IMR-90 (cell line): Measurements from ENCODE around the gene CPN1. TPM values are rescaled to one million over a fixed set of nuclear protein-coding genes. Genes with fewer than 3 reads are reported as not detected.

ENCODE experiments used
- ATAC-seq: fragments of 200-7000 bp; cut with Tn5 transposase; 2 replicates; pipeline ENCODE4 v1.9.1; 2020; ENCODE audit warnings: low read depth, mild to moderate bottlenecking, moderate library complexity
- Bru-seq: library from RNA; stranded (reverse); fragments of 400-500 nt; gene quantifications from one replicate; lab custom pipeline; 2021; lab: Mats Ljungman, UMichigan
- BruChase-seq, 2 experiments: library from RNA; stranded (reverse); fragments of 400-500 nt; gene quantifications; one replicate each; lab custom pipeline; 2021; lab: Mats Ljungman, UMichigan
- BruUV-seq: library from RNA; stranded (reverse); fragments of 400-500 nt; replicated peaks from 2 replicates; lab custom pipeline; 2021; lab: Mats Ljungman, UMichigan
- CTCF ChIA-PET: fragments of 300-600 bp; formaldehyde crosslinking; extraction: SDS; loops from one replicate; lab custom pipeline; 2021; ENCODE audit warnings: antibody characterized with exemption; lab: Yijun Ruan, JAX
- POLR2A ChIA-PET: fragments of 300-600 bp; sonication (Branson Sonifier 250); formaldehyde crosslinking; loops from one replicate; lab custom pipeline; 2022; ENCODE audit warnings: antibody characterized with exemption; ENCODE audit not compliant: unreplicated experiment; lab: Charles Lee
- DNase-seq: peaks from one replicate; pipeline ENCODE4 v3.0.0; 2013
- H2AFZ ChIP-seq: replicated peaks from 2 replicates; pipeline ENCODE3; 2013; ENCODE audit warnings: low read length, mild to moderate bottlenecking; ENCODE audit not compliant: poor library complexity
- H2AK5ac ChIP-seq: 2 replicates; pipeline ENCODE4 v1.6.1; 2013; ENCODE audit warnings: low read depth, low read length, inconsistent platforms
- H2AK9ac ChIP-seq: replicated peaks from 2 replicates; pipeline ENCODE3; 2013; ENCODE audit warnings: mild to moderate bottlenecking, low read depth, low read length, moderate library complexity; ENCODE audit not compliant: poor library complexity
- H2BK120ac ChIP-seq: 2 replicates; pipeline ENCODE4 v1.6.1; 2013; ENCODE audit warnings: low read depth, low read length, inconsistent platforms
- H2BK15ac ChIP-seq: 3 replicates; pipeline ENCODE4 v1.6.1; 2013; ENCODE audit warnings: low read depth, low read length, inconsistent platforms
- H2BK20ac ChIP-seq: 2 replicates; pipeline ENCODE4 v1.6.1; 2013; ENCODE audit warnings: low read depth, mild to moderate bottlenecking, inconsistent platforms, low read length, moderate library complexity
- H2BK5ac ChIP-seq: 2 replicates; pipeline ENCODE4 v1.6.1; 2013; ENCODE audit warnings: mild to moderate bottlenecking, low read depth, low read length, inconsistent platforms; ENCODE audit not compliant: poor library complexity, severe bottlenecking
- H3K14ac ChIP-seq: replicated peaks from 2 replicates; pipeline ENCODE4 v1.6.1; 2013; ENCODE audit warnings: low read depth, low read length, inconsistent platforms
- H3K18ac ChIP-seq: 2 replicates; pipeline ENCODE4 v1.6.1; 2013; ENCODE audit warnings: low read depth, low read length, control low read depth
- H3K23ac ChIP-seq: 2 replicates; pipeline ENCODE4 v1.6.1; 2013; ENCODE audit warnings: low read depth, low read length, inconsistent platforms
- H3K27ac ChIP-seq: 2 replicates; pipeline ENCODE4 v1.5.1; 2013; ENCODE audit warnings: mild to moderate bottlenecking, control low read depth, low read length; ENCODE audit not compliant: insufficient read depth
- H3K27me3 ChIP-seq: 2 replicates; pipeline ENCODE4 v1.6.1; 2013; ENCODE audit warnings: low read length; ENCODE audit not compliant: control insufficient read depth, insufficient read depth
- H3K36me3 ChIP-seq: 2 replicates; pipeline ENCODE4 v1.6.1; 2013; ENCODE audit warnings: low read length, mixed read lengths; ENCODE audit not compliant: control insufficient read depth, insufficient read depth
- H3K4ac ChIP-seq: 2 replicates; pipeline ENCODE4 v1.6.1; 2013; ENCODE audit warnings: low read depth, low read length, inconsistent platforms
- H3K4me1 ChIP-seq: 2 replicates; pipeline ENCODE4 v1.6.1; 2013; ENCODE audit warnings: low read length, mixed read lengths; ENCODE audit not compliant: control insufficient read depth, insufficient read depth
- H3K4me2 ChIP-seq: 2 replicates; pipeline ENCODE4 v1.6.1; 2013; ENCODE audit warnings: low read depth, mild to moderate bottlenecking, control low read depth, low read length, moderate library complexity
- H3K4me3 ChIP-seq: 2 replicates; pipeline ENCODE4 v1.5.1; 2013; ENCODE audit warnings: low read depth, mild to moderate bottlenecking, control low read depth, low read length, moderate library complexity; ENCODE audit not compliant: insufficient read depth
- H3K56ac ChIP-seq: 2 replicates; pipeline ENCODE4 v1.6.1; 2013; ENCODE audit warnings: low read length, inconsistent platforms; ENCODE audit not compliant: insufficient read depth; ENCODE audit errors: extremely low read depth
- H3K79me1 ChIP-seq, 2 experiments: 2 replicates each; pipeline ENCODE4 v1.6.1; 2013; ENCODE audit warnings: low read length in 2 of 2, inconsistent platforms in 1 of 2, low read depth in 1 of 2
- H3K9ac ChIP-seq: 2 replicates; pipeline ENCODE4 v1.6.1; 2013; ENCODE audit warnings: low read depth, low read length, control low read depth
- H3K9me1 ChIP-seq: 2 replicates; pipeline ENCODE4 v1.6.1; 2013; ENCODE audit warnings: low read length, inconsistent platforms; ENCODE audit not compliant: insufficient read depth
- H3K9me3 ChIP-seq: 2 replicates; pipeline ENCODE4 v1.6.1; 2013; ENCODE audit warnings: low read length; ENCODE audit not compliant: control insufficient read depth, insufficient read depth
- H4K20me1 ChIP-seq: 2 replicates; pipeline ENCODE4 v1.6.1; 2013; ENCODE audit warnings: low read length, inconsistent platforms; ENCODE audit not compliant: insufficient read depth
- H4K5ac ChIP-seq: 2 replicates; pipeline ENCODE4 v1.6.1; 2013; ENCODE audit warnings: mild to moderate bottlenecking, low read depth, low read length, control low read depth
- H4K8ac ChIP-seq, 2 experiments: 2 replicates each; pipeline ENCODE4 v1.6.1; 2013; ENCODE audit warnings: low read depth in 2 of 2, low read length in 2 of 2, control low read depth in 1 of 2, inconsistent platforms in 1 of 2
- H4K91ac ChIP-seq: 2 replicates; pipeline ENCODE4 v1.6.1; 2013; ENCODE audit warnings: low read depth, low read length, inconsistent platforms; ENCODE audit not compliant: insufficient read depth
- MXI1 ChIP-seq: IDR thresholded peaks from 2 replicates; pipeline ENCODE4 v1.6.1; 2012; ENCODE audit warnings: low read depth, mild to moderate bottlenecking, low read length, moderate library complexity, borderline replicate concordance
- RCOR1 ChIP-seq: IDR thresholded peaks from 2 replicates; pipeline ENCODE4 v1.6.1; 2012; ENCODE audit warnings: mild to moderate bottlenecking, low read length, improper control_type of control experiment; ENCODE audit not compliant: insufficient replicate concordance
- whole genome bisulfite sequencing, 2 experiments: methylation state at CpG; one replicate each; pipeline versions ENCODE4 v1.1.5 to v1.1.7; 2013; ENCODE audit warnings: missing lambda C conversion rate in 2 of 2; ENCODE audit not compliant: insufficient read length in 1 of 2; ENCODE audit errors: extremely low coverage in 2 of 2; 5-methylcytosine and 5-hydroxymethylcytosine counted together
- dilution Hi-C: fragments of 300-500 bp; cut with HindIII; formaldehyde crosslinking; loops from one replicate; pipeline ENCODE4 v1.14.3; 2018; ENCODE audit warnings: low sequenced_read_pairs; ENCODE audit not compliant: unreplicated experiment
- in situ Hi-C: fragments of 300-500 bp; cut with MboI; formaldehyde crosslinking; loops from 3 replicates; pipeline ENCODE4 v1.14.3; 2019; ENCODE audit warnings: low sequenced_read_pairs, inconsistent platforms, mixed read lengths
- intact Hi-C: fragments of 100-400 bp; cut with micrococcal nuclease; formaldehyde crosslinking; loops from 2 replicates; pipeline ENCODE4 v1.10.0; 2022
- long read RNA-seq: library from polyadenylated mRNA; unstranded; transcript quantifications from one replicate; pipeline ENCODE4 v2.0.0, GENCODE V29; 2021; ENCODE audit not compliant: unreplicated experiment
- polyA plus RNA-seq, 3 experiments: library from polyadenylated mRNA; depleted of rRNA; stranded (reverse); fragments of >200 nt; gene quantifications; 2 replicates each; pipeline ENCODE4 v1.2.3, GENCODE V29; 2012; ENCODE audit warnings: low replicate concordance in 1 of 3
- total RNA-seq: library from RNA; depleted of rRNA; stranded (reverse); fragments of >200 nt; gene quantifications from 2 replicates; pipeline ENCODE4 v1.2.3, GENCODE V29; 2012; rRNA removed

CPN1 gene
- not detected in 2 replicates for total RNA-seq
- polyA plus RNA-seq (2012; rRNA removed): not detected in 2 replicates
- not detected in 2 replicates for polyA plus RNA-seq (2012; cell fraction: cytosol; rRNA removed)
- polyA plus RNA-seq (2012; cell fraction: nucleus; rRNA removed; ENCODE audit: low replicate concordance): not detected in 2 replicates
- not detected for Bru-seq, nascent RNA
- percentile 2 among the genes with signal in this experiment for BruChase-seq, experiment 1, labeled RNA remaining after a 6-hour chase
- not detected for BruChase-seq, experiment 2, labeled RNA remaining after a 2-hour chase
- long read RNA-seq: 0 reads

DNA sequence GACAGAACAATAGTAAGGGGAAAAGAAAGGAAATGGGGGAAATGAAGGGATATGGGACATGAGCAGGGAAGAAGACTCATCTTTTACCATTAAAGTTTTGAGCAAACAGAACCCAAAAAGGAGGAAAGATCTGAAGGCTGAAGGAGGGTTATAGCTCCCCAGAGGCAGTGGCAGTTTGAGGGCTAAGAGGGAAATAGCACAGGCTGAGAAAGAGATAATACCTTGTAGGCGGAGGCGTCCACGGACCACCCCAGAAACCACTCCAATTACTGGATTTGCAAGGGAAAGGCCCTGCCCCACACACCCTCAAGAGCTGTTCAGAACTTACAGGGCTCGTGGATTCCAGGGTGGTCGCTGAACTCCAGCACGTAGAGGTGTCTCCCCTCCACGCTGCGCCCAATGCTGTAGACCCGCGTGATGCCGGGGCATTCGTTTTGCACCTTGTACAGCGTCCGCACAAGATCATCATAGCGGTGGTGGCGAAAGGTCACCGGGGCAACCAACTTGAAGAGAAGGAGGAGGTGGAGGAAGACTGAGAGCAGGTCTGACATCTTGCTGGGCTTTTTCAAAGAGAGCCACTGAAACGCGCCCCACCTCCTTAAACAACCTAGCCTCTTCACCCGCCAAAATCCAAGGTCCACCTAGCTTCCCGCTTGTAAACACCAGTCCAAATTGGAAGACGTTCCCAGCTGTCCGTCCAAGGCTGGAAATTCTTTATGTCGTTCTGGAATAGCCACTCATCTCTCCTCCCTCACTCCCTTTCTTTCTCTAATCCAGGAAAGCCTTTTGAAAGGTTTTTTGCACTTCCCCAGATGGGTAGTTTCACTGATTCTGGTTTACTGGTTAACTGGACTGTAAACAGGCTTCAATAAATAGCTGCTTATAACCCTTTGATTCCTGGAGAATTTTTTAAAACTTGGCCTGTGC, at the start of gene CPN1:
TSS of gene CPN1 (minus strand) at position 795 of the 927 bp plus-strand sequence. CDS start at position 551, 244 bp downstream.
- H4K5ac ChIP-seq: no peak within 1 kb of the TSS
- H3K4ac ChIP-seq: no peak within 1 kb of the TSS
- no peak within 1 kb of the TSS for H3K4me3 ChIP-seq
- ChIA-PET CTCF (no interaction called here), POLR2A (no interaction called here)
- no peak for ATAC-seq
- no peak within 1 kb of the TSS for H2AK5ac ChIP-seq
- H3K14ac ChIP-seq: no peak within 1 kb of the TSS
- H3K27ac ChIP-seq: no peak within 1 kb of the TSS
- H2BK20ac ChIP-seq: no peak within 1 kb of the TSS
- H2BK5ac ChIP-seq: no peak within 1 kb of the TSS
- H2BK15ac ChIP-seq: no peak within 1 kb of the TSS
- H2AK9ac ChIP-seq: no peak within 1 kb of the TSS
- peaks cover 26% of the 10 kb centered on the region for H3K27me3 ChIP-seq
- H3K9ac ChIP-seq: no peak within 1 kb of the TSS
- H2BK120ac ChIP-seq: no peak within 1 kb of the TSS
- H3K56ac ChIP-seq: no peak within 1 kb of the TSS
- TF ChIP-seq MXI1 (no peak), RCOR1 (no peak)
- no peak within 1 kb of the TSS for H4K8ac ChIP-seq
- H3K4me2 ChIP-seq: no peak within 1 kb of the TSS
- WGBS, 2 experiments: 83% methylated on average over 10 of the region's 24 CpGs; no CpG with 5 or more reads in 1 of the 2 experiments
- H3K4me1 ChIP-seq: no peaks in the 10 kb centered on the region
- no peak within 1 kb of the TSS for H3K18ac ChIP-seq
- H3K36me3 ChIP-seq: no peaks in the 10 kb centered on the region
- in situ Hi-C loops: no loop called here
- no peaks in the 10 kb centered on the region for H3K9me1 ChIP-seq
- no peak for DNase-seq
- intact Hi-C loops: no loop called here
- no peaks in the 10 kb centered on the region for H3K79me1 ChIP-seq
- no peak within 1 kb of the TSS for H3K23ac ChIP-seq
- H4K91ac ChIP-seq: no peak within 1 kb of the TSS
- no peak within 1 kb of the TSS for H2AFZ ChIP-seq
- H3K9me3 ChIP-seq: no peaks in the 10 kb centered on the region
- H4K20me1 ChIP-seq: no peaks in the 10 kb centered on the region
- dilution Hi-C loops: no loop called here
- no TSS peak for BruUV-seq
